Measurements from ENCODE around the gene POLDIP2. TPM values are rescaled to one million over a fixed set of nuclear protein-coding genes. Genes with fewer than 3 reads are reported as not detected.

Gene POLDIP2
- total RNA-seq, 1 donor from 2014 or later: 57.2 TPM

GRCh38 chr17:28370035-28370743 lies 12.9 kb upstream of the POLDIP2 start, which contains the start of gene VTN:
Gene VTN, minus strand, starts transcription at chr17:28370307. Its CDS starts 104 bp downstream, at chr17:28370203.
- no peak for DNase-seq (ENCODE audit: low spot score)
- Mint-ChIP-seq H3K4me3 (ENCODE audit: unreplicated experiment) (peak within 1 kb of the TSS; percentile 88), H3K27me3 (ENCODE audit: unreplicated experiment) (peaks cover 17% of the 10 kb centered on the region), H3K27ac (ENCODE audit: unreplicated experiment) (no peak within 1 kb of the TSS), H3K4me1 (ENCODE audit: unreplicated experiment) (peaks cover 6% of the 10 kb centered on the region), H3K36me3 (ENCODE audit: low read depth, unreplicated experiment) (no peaks in the 10 kb centered on the region), H3K9me3 (ENCODE audit: unreplicated experiment) (no peaks in the 10 kb centered on the region)
- TF ChIP-seq CTCF (IDR thresholded peaks at IDR 0.05; ENCODE audit: unreplicated experiment): no peak

GRCh38 chr17:28369684-28370034 lies 12.3 kb upstream of the POLDIP2 start:
- TF ChIP-seq CTCF (IDR thresholded peaks at IDR 0.05; ENCODE audit: unreplicated experiment): no peak
- no peak overlapping the region for H3K27ac Mint-ChIP-seq (ENCODE audit: unreplicated experiment)
- H3K27me3 Mint-ChIP-seq (ENCODE audit: unreplicated experiment): peaks cover 17% of the 10 kb centered on the region
- no peaks in the 10 kb centered on the region for H3K36me3 Mint-ChIP-seq (ENCODE audit: low read depth, unreplicated experiment)
- DNase-seq (ENCODE audit: low spot score): no peak
- no peak overlapping the region for H3K4me3 Mint-ChIP-seq (ENCODE audit: unreplicated experiment)
- H3K4me1 Mint-ChIP-seq (ENCODE audit: unreplicated experiment): peaks cover 6% of the 10 kb centered on the region
- H3K9me3 Mint-ChIP-seq (ENCODE audit: unreplicated experiment): no peaks in the 10 kb centered on the region

- TF ChIP-seq CTCF (IDR thresholded peaks at IDR 0.05; ENCODE audit: unreplicated experiment): no peak
- Mint-ChIP-seq H3K27ac (ENCODE audit: unreplicated experiment) (no peak overlapping the region), H3K4me3 (ENCODE audit: unreplicated experiment) (no peak overlapping the region), H3K9me3 (ENCODE audit: unreplicated experiment) (no peaks in the 10 kb centered on the region), H3K36me3 (ENCODE audit: low read depth, unreplicated experiment) (no peaks in the 10 kb centered on the region), H3K27me3 (ENCODE audit: unreplicated experiment) (peaks cover 15% of the 10 kb centered on the region), H3K4me1 (ENCODE audit: unreplicated experiment) (peaks cover 6% of the 10 kb centered on the region)
- no peak for DNase-seq (ENCODE audit: low spot score)
These were observed 11.8 kb upstream of the POLDIP2 start for GRCh38 chr17:28368915-28369683.

GRCh38 chr17:28368306-28368831 lies 11.0 kb upstream of the POLDIP2 start:
- Mint-ChIP-seq H3K4me1 (ENCODE audit: unreplicated experiment) (peaks cover 6% of the 10 kb centered on the region), H3K27me3 (ENCODE audit: unreplicated experiment) (peaks cover 10% of the 10 kb centered on the region), H3K36me3 (ENCODE audit: low read depth, unreplicated experiment) (peaks cover 3% of the 10 kb centered on the region), H3K9me3 (ENCODE audit: unreplicated experiment) (no peaks in the 10 kb centered on the region), H3K4me3 (ENCODE audit: unreplicated experiment) (no peak overlapping the region), H3K27ac (ENCODE audit: unreplicated experiment) (no peak overlapping the region)
- no peak for TF ChIP-seq CTCF (IDR thresholded peaks at IDR 0.05; ENCODE audit: unreplicated experiment)
- DNase-seq (ENCODE audit: low spot score): no peak

All from endothelial cell (in vitro differentiated cells).